ENCODE measurements around the gene LHFPL2.

DNA sequence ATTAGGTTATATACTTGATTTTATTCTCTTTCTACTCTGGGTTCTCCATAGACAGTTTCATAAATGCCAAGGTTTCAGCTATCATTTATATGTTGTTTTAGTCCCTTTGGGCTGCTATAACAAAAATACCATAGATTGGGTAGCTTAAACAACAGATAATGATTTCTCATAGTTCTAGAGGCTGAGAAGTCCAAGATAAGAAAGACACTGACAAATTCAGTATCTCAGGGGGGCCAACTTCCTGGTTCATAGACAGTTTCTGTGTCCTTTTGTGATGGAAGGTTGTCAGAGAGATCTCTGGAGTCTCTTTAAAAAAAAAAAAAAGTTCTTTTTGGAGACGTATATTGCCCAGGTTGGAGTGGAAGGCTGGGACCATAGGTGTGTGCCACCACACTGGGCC lies 174.8 kb downstream of the LHFPL2 start:
- no peak for TF ChIP-seq GATA2 (IDR thresholded peaks at IDR 0.05; ENCODE audit: low read depth, low read length)
- TF ChIP-seq GATA3 (IDR thresholded peaks at IDR 0.05; ENCODE audit: low read depth, low read length): no peak

All from SH-SY5Y (cell line).